NCI-H345 treated with DMSO at 0.1 percent for 48 hours (cell line): ENCODE measurements around the gene EP400.
"Not testable (repeated sequence)": the region's sequence is repeated elsewhere in the genome, so short reads cannot be mapped to it uniquely, and the experiment has no call there.

ENCODE experiments used
- DNase-seq: peaks from one replicate; lab custom pipeline; 2025; ENCODE audit not compliant: unreplicated experiment; lab: John Stamatoyannopoulos, UW

The EP400 gene

DNA sequence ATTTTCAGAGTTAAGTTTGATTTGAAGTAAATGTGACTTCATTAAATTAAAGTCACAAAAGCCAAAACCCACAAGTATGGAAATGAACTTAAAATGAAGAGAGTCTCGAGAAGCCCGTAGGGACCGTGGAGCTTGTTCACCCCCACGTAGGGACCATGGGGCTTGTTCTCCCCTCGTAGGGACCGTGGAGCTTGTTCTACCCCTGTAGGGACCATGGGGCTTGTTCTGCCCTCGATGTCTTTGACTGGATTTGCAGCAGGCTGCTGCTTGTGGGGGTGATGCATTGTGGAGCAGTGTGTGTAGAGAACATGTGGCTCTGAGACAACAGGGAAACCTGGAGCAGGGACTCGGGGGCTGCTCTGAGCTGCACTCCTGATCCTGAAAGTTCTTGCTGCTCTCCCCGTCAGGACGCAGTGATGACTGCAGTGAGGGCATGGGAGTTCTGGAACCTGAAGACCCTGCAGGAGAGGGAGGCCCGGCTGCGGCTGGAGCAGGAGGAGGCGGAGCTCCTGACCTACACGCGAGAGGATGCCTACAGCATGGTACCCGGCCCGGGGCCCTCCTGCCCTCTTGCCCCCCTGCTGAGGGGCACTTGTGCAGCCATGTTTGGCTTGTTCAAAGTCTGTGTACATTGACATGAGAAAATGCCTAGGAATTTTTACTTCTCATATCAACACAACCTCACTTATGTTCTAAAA is 94.2 kb downstream of the EP400 start:
- no peak for DNase-seq

DNA sequence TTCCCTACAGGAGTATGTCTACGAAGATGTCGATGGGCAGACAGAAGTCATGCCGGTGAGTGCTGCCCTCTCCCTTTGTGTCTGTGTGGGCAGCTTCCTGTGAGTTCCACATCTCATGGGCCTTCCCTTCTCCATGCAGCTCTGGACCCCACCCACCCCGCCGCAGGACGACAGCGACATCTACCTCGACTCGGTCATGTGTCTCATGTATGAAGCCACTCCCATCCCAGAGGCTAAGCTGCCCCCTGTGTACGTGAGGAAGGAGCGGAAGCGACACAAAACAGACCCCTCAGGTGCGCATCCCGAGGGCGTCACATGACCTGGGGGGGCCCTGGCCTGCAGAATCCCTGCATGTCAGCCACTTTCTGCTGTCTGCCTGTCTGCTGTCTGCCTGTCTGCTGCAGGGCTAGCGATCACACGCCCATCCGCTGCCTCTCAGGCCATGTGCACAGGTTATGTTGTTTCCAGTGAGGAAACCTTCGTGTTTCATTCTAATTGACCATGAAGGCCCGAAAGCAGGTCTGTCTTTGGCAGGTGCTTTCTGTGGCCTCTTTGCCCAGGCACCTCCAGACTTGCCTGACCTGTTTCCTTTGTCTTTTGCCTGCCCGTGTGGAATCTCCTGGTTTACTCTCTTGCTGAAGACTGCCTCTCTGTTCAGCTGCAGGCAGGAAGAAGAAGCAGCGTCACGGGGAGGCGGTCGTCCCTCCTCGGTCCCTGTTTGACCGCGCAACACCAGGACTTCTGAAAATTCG is 95.1 kb downstream of the EP400 start:
- DNase-seq = no peak

DNA sequence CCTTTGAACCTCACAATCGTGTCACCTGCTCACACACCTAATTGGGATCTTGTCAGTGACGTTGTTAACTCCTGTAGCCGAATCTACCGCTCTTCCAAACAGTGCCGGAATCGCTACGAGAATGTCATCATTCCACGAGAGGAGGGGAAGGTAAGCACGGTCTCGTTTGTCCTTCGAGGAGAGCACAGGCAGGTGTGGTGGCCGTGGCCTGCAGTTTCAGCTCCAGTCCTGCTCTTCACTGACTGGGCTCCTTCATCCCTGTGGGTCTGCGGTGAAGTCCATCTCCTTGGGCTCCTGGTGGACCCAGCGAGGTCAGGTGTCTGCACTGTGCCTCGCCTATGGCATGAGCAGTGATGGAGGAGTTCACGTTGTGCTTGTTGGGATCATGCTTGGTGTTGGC is 96.0 kb downstream of the EP400 start:
- no peak for DNase-seq

DNA sequence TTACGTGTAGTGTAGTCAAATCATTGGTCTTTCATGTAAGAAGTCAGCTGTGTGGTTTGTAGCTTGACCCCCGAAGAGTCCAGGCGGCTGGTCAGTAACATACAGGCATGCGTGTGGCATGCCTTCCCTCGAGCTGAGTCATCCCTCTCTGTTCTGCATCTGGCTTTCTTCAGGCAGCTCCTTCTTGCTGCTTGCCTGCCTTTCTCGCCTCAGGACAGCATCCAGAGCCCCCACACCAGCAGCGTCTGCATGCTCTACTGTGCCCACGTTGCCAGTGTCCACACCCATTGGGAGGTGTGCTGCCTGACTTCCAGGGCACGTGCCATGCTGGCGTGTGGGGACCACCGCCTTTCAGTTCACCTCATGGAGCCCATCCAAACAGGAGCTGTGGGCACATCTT is 96.8 kb downstream of the EP400 start:
- DNase-seq = no peak

DNA sequence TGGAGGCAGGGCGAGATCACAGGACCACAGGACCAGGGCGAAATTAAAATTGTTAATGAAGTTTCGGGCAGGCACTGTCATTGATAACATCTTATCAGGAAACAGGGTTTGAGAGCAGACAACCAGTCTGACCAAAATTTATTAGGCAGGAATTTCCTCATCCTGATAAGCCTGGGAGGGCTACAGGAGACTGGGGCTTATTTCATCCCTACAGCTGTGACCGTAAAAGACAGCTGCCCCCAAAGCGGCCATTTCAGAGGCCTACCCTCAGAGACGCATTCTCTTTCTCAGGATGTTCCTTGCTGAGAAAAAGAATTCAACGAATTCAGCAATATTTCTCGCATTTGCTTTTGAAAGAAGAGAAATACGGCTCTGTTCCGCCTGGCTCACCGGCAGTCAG is 97.9 kb downstream of the EP400 start:
- not testable (repeated sequence) for DNase-seq

DNA sequence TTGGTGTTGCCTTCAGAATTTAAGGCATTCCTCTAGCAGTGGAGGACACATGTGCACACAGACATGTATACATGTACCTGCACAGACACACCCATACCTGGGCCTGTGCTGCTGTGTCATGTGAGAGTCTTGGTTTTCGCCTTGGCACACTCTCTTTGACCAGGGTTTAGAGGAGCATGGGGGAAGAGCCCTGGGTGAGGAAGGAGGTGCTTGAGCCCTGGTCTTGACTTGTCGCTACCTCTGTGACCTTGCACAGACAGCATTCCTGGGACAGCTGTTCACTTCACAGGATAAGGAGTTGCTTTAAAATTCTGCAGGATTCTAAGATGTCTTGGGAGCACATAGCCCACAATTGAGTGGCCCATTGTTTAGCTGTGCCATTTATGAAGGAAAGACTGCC is 99.7 kb downstream of the EP400 start:
- DNase-seq = no peak

DNA sequence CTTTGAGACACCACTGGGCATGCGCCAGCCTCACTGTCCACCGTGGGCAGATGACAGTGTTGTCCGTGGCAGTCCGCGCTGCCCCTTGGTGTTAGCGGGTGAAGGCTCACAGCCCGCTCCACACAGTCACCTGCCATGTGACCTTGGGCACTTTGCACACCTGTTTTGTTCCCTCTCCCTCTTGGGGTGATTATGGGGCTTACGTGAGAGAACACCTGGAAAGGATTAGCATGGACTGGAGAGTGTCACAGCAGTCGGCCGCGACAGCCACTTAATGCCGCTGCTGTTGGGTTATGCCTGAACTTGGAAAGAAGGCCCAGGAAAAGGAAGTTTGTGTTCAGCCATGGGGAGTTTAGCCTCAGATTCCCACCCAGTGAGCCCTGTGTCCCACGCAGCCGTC is 100.1 kb downstream of the EP400 start:
- DNase-seq = no peak

DNA sequence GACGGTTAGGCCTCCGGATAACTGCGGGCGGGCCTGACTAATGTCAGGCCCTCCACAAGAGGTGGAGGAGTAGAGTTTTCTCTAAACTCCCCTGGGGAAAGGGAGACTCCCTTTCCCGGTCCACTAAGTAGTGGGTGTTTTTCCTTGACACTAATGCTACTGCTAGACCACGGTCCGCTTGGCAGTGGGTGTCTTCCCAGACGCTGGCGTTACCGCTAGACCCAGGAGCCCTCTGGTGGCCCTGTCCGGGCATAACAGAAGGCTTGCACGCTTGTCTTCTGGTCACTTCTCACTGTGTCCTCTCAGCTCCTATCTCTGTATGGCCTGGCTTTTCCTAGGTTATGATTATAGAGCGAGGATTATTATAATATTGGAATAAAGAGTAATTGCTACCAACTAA is 102.0 kb downstream of the EP400 start:
- not testable (repeated sequence) for DNase-seq

DNA sequence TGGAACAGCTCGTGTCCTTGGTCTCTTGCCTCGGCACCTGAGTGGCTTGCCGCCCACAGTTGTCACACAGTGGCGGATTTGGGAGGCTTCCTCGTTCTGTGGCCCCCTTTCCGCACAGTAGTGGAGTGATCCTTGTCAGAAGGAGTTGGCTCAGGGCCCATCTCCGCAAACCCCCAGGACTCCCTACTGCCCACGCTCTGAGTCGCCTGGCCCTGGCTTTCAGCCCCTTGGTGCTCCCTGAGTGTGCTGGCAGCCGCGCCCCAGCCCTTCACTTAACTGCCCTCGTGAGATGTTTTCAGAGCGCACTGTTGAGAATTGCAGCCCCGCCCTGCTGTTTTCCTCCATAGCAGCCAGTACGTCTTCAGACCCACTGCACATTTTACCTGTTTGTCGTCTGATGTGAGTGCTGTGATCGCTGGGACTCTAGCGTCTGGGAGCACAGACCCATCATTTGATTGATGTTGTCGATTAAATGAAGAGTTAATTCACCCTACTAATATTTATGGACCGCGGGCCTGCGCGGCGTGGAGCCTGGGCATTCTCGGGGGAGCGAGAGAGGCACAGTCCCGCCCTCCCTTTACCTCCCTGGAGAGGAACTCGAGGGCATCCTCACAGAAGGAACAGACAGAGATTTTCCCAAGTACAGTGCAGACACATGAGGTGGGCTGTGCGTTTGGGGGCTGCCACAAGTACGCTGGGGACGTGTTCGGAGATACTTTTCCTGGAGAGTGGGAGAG is 102.6 kb downstream of the EP400 start:
- no peak for DNase-seq

DNA sequence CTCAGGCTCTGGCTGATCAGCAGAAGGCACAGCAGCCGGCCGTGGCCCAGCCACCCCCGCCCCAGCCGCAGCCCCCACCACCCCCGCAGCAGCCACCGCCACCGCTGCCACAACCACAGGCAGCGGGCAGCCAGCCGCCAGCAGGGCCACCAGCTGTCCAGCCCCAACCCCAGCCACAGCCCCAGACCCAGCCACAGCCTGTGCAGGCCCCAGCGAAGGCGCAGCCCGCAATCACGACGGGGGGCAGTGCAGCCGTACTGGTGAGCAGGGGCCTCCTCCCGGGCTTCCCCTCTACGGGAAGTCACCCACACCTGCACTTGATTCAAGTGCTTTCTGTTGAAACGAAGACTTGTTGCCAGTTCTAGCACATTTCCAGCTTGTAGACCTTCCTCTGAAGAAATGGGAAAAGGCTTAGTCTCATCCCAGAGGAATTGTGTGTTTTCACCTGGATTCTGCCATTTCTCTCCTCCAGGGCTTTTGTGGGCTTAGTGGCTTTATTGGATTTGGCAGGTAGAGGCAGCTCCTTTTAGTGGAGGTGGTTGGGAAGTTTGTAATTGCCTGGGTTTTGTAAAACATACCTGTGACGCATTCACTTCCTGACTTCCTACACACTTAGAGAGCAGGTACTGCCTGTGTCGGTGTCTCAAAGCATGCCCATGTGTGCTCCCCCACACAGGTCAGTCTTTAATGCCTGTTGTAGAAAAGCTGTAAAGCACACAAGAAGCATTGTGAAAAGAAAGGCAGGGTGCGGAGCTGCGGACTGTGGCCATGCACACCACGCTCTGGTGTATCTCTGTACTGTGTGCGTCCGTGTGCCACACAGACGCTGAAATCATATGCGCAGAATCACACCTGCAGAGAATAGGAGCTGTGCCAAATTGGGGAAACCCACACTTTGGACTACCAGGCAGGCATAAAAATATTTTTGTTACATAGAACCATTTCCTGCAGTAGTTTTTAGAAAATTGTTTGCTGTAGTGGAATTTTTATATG is 103.9 kb downstream of the EP400 start:
- no peak for DNase-seq

DNA sequence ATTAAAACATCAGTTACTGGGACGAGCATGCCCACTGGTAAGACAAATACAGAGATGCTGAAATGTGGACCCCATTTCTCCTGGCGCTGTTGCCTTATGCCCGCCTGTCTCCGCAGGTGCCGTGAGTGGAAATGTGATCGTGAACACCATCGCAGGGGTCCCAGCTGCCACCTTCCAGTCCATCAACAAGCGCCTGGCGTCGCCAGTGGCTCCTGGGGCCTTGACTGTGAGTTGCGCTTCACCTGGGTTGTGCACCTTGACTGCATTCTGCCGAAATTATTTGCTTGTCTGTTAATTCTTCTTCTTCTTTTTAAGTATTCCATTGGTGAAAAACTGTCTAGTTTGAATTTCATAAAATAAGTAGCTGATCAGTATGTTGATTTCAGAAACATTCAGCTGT is 105.2 kb downstream of the EP400 start:
- DNase-seq = no peak

DNA sequence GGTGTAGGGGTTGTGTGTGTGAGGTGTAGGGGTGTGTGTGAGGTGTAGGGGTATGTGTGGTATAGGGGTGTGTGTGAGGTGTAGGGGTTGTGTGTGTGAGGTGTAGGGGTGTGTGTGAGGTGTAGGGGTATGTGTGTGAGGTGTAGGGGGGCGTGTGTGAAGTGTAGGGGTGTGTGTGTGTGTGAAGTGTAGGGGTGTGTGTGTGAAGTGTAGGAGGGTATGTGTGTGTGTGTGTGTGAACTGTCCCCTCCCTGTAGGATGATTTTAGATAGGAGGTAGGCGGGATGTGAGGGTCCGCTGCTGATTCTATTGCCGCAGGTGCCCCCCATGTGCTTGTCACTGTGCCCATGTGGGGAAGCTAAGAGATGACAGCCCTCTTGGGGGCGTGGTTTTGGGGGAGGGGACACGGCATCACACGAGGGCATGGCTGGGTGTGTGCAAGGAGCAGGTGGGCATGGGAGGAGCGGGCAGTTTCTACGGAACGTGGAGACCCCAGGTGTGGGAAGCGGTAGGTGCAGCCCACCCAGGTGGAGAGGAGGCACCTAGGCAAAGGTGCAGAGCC is 105.9 kb downstream of the EP400 start:
- DNase-seq = no peak

DNA sequence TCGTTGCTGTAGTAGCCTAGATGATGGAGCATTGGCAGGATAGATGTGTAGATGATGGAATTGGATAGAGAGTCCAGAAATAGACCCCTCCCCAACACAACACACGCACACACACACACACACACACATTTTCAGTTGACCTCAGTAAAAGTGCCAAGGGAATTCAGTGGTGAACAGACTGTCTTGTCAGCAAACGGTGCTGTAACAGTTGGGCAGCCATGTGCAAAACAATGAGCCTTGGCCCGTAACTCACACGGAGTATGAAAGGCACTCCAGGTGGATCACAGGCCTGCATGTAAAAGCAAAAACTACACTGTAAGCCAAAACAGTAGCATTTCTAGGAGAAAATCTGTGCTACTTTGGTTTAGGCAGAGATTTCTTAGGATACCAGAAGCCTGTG is 106.6 kb downstream of the EP400 start:
- DNase-seq = no peak

DNA sequence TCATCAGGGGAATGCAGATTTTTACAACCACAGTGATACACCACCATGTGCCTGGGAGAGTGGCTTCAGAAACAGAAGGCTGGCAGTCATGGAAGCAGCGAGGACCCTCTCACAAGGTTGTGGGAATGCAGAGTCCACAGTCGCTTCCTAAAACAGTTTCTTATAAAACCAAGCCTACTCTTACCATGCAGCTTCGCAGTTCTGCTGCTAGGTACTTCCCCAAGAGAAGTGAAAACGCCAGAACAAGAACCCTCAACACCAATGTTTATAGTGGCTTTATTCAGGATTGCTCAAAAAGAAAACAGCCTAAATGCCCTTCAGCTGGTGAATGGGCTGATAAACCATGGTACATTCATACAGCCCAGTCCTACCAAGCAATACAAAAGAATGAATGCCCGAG is 107.2 kb downstream of the EP400 start:
- DNase-seq = no peak

DNA sequence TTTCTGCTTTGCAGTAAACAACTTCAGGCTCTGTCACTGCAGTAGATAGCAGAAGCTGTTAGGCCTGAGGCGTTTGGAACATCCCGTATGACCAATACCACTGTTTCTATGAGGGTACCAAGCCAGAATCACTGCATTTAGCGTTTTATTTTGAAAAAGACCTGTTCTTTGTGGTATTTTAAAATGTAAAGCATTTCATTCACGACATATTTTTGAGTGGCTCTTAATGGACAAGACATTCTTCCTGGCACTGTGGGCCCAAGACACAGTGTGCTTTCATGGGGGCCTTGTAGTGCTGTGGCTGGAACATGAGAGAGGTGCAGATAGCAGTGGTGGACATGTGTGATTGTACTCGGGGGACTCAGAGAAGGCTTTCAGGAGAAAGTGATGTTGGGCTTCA is 107.9 kb downstream of the EP400 start:
- DNase-seq = no peak

DNA sequence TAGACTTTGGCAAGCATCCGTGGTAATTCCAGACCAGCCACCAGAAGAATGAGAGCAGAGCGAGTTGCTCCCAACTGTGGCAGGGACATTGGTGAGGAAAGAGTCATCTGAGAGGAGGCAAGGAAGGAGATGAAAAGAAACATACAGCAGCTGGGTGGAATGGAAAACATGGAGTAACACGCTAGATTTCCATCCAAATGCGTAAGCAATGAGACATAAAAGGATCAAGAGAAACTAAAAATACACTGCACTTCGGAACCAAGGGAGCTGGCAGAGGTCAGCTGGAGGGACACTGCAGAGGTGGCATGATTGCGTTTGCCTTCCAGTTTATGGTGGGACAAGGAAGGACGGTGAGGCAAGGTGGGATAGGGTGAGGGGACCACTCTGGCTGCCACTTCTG is 111.5 kb downstream of the EP400 start:
- no peak for DNase-seq

DNA sequence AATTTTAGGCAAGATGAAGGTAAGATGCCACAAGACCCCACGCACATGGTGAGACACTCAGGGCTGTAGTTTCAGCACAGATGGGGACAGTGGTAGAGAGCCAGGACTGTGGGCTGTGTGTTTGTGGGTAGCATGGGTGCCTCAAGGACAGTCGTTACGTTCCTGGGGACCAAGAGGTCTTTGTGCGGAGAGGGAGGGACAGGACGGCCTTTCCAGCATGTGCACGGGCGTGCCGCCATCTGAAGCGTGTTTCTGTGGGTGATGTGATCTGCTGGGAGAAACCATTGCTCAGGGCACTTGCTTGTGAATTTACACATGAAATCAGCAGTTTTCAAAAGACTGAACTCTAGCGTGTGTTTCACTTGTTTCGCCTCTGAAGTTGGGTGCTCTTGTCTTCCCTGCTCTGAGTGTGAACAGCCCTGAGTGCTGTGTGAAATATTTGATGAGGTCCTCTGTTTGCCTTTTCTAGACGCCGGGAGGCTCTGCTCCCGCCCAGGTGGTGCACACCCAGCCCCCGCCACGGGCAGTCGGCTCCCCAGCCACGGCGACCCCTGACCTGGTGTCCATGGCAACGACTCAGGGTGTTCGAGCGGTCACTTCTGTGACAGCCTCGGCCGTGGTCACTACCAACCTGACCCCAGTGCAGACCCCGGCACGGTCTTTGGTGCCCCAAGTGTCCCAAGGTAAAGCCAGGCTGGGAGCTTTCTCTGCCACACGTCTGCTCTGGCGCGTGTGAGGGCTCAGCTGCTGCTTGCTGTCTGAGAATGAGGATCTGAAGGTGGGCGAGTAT is 112.1 kb downstream of the EP400 start:
- DNase-seq = no peak

DNA sequence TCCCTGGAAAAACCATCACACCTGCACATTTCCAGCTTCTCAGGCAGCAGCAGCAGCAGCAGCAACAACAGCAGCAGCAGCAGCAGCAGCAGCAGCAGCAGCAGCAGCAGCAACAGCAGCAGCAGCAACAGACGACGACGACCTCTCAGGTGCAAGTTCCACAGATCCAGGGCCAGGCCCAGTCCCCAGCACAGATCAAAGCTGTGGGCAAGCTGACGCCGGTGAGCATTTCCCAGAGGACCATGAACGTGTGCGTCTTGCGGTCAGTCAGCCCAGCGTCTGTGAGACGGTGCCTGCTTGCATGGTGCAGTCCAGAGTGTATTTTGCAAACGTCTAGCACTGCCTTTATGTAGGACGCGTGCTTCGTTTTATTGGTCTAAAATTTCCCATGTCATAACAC is 112.7 kb downstream of the EP400 start:
- DNase-seq = no peak

DNA sequence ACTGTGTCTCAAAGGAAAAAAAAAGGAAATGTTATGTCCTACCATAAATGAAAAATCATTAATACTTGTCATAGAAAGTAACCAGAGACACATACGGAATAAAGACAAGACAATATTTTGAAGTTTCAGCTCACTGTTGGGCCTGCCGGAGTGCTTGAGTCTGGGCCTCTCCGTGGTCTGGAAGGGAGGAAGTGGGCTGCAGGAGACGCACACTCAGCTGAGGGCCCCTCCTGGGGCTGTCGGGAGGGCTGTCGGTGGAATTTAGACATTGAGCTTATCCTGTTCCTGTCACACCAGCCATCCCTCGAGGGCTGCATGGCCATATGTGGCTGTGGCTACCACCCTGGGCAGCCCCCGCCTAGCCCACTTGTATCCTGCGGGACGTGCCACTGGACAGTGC is 113.7 kb downstream of the EP400 start:
- DNase-seq = no peak

DNA sequence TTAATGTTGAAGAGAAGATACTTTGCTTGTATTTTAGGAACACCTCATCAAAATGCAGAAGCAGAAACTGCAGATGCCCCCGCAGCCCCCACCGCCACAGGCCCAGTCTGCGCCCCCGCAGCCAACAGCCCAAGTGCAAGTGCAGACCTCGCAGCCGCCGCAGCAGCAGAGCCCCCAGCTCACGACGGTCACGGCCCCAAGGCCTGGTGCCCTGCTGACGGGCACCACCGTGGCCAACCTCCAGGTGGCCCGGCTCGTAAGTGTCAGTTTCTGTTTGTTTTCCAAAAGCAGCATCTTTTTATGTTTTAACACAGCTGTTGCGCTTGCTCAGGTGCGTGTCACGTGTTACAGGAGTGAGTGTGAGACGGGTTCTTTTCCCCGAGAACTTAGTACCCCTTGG is 114.9 kb downstream of the EP400 start:
- no peak for DNase-seq
